Measurements from ENCODE around the gene SPIRE1.

DNA sequence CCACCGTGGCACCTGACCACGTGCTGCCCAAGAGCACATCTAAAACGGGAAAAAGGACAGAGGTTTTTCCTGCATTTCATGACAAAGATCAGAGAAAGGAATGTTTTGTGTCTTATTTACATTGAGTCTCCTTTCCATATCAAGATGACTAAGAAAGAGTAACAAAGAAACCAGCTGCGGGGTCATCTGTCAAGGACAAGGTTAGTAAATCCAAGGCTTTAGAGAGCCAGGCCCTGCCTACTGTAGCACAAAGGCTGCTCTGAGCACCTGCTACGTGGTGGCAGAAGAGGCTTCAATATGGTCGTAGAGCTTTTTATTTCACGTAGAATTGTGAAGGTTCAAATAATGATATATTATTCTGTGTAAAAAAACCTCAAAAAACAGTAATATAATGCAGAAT is 199.1 kb downstream of the SPIRE1 start:
- TF ChIP-seq POLR2A (IDR thresholded peaks at IDR 0.05): no peak
- TF ChIP-seq, protein P1, sequence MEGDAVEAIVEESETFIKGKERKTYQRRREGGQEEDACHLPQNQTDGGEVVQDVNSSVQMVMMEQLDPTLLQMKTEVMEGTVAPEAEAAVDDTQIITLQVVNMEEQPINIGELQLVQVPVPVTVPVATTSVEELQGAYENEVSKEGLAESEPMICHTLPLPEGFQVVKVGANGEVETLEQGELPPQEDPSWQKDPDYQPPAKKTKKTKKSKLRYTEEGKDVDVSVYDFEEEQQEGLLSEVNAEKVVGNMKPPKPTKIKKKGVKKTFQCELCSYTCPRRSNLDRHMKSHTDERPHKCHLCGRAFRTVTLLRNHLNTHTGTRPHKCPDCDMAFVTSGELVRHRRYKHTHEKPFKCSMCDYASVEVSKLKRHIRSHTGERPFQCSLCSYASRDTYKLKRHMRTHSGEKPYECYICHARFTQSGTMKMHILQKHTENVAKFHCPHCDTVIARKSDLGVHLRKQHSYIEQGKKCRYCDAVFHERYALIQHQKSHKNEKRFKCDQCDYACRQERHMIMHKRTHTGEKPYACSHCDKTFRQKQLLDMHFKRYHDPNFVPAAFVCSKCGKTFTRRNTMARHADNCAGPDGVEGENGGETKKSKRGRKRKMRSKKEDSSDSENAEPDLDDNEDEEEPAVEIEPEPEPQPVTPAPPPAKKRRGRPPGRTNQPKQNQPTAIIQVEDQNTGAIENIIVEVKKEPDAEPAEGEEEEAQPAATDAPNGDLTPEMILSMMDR (IDR thresholded peaks at IDR 0.05): no peak

All from esophagus squamous epithelium (tissue), 4 donors.